Measurements from ENCODE around the gene LCN6. TPM values are rescaled to one million over a fixed set of nuclear protein-coding genes. Genes with fewer than 3 reads are reported as not detected.

The LCN6 gene
- total and polyA plus RNA-seq, 2 of the 4 experiments (the other 2 are of a cell fraction), result not detected

- H3K4me3 ChIP-seq (ENCODE audit: insufficient read depth, low read depth, low read length), result no peak overlapping the region
- H4K20me1 ChIP-seq (ENCODE audit: insufficient read depth, low read length), result peaks cover 30% of the 10 kb centered on the region
- H4K91ac ChIP-seq (ENCODE audit: insufficient read depth, low read depth, low read length), result no peak overlapping the region
- 0 out of 2 replicates have a peak overlapping the region, but pooled peaks have one; percentile 9 for H3K23ac ChIP-seq (ENCODE audit: low read depth, low read length)
- in situ Hi-C loops (cut with MboI; ENCODE audit: low sequenced_read_pairs), result no loop called here
- H3K4me2 ChIP-seq (ENCODE audit: low read depth, low read length), result no peak overlapping the region
- no peak overlapping the region for H2AFZ ChIP-seq (replicated peaks; ENCODE audit: low read length, poor library complexity)
- DNase-seq (no peak), ATAC-seq (ENCODE audit: low read depth) (no peak)
- H3K27ac ChIP-seq (ENCODE audit: insufficient read depth, low read length), result no peak overlapping the region
- no peak overlapping the region for H3K9ac ChIP-seq (ENCODE audit: low read depth, low read length)
- H3K56ac ChIP-seq (ENCODE audit: extremely low read depth, insufficient read depth, low read length), result no peak overlapping the region
- dilution Hi-C loops (cut with HindIII; ENCODE audit: low sequenced_read_pairs, unreplicated experiment), result no loop called here
- H3K18ac ChIP-seq (ENCODE audit: low read depth, low read length), result no peak overlapping the region
- BruUV-seq (replicated peaks), result no TSS peak
- H3K27me3 ChIP-seq (ENCODE audit: control insufficient read depth, insufficient read depth, low read length), result no peaks in the 10 kb centered on the region
- H2BK5ac ChIP-seq (ENCODE audit: low read depth, low read length, poor library complexity, severe bottlenecking), result no peak overlapping the region
- no peak overlapping the region for H2BK20ac ChIP-seq (ENCODE audit: low read depth, low read length)
- no peak overlapping the region for H2AK9ac ChIP-seq (replicated peaks; ENCODE audit: low read depth, low read length, poor library complexity)
- H3K4ac ChIP-seq (ENCODE audit: low read depth, low read length), result no peak overlapping the region
- no peak overlapping the region for H2BK120ac ChIP-seq (ENCODE audit: low read depth, low read length)
- no peak overlapping the region for H2AK5ac ChIP-seq (ENCODE audit: low read depth, low read length)
- CTCF ChIA-PET, result no interaction called here
- no peak overlapping the region for H4K8ac ChIP-seq (ENCODE audit: low read depth in 2 of 2, low read length in 2 of 2)
- no peak overlapping the region for H4K5ac ChIP-seq (ENCODE audit: low read depth, low read length)
- H3K14ac ChIP-seq (replicated peaks; ENCODE audit: low read depth, low read length), result no peak overlapping the region
- no peaks in the 10 kb centered on the region for H3K9me3 ChIP-seq (ENCODE audit: control insufficient read depth, insufficient read depth, low read length)
- no peak overlapping the region for H2BK15ac ChIP-seq (ENCODE audit: low read depth, low read length)
- peaks cover 16% of the 10 kb centered on the region for H3K36me3 ChIP-seq (ENCODE audit: control insufficient read depth, insufficient read depth, low read length)
- peaks cover 22 to 59% of the 10 kb centered on the region in 2 experiments for H3K79me1 ChIP-seq (ENCODE audit: low read depth in 1 of 2, low read length in 2 of 2)
- TF ChIP-seq ELK1 (IDR thresholded peaks at IDR 0.05; ENCODE audit: borderline replicate concordance, low read depth, low read length), result no peak
- no peak for TF ChIP-seq USF2 (IDR thresholded peaks at IDR 0.05; ENCODE audit: low read depth, low read length)
- TF ChIP-seq MAZ (IDR thresholded peaks at IDR 0.05; ENCODE audit: borderline replicate concordance, low read depth, low read length), result no peak
- TF ChIP-seq NFE2L2 (IDR thresholded peaks at IDR 0.05; ENCODE audit: low read depth, low read length), result no peak
- TF ChIP-seq CTCF (conservative IDR thresholded peaks at IDR 0.05; ENCODE audit: low read depth, low read length), result no peak
- TF ChIP-seq RFX5 (IDR thresholded peaks at IDR 0.05; ENCODE audit: low read depth, low read length), result no peak
- no peak for TF ChIP-seq MAFK (IDR thresholded peaks at IDR 0.05; ENCODE audit: low read depth, low read length)
- TF ChIP-seq CEBPB (IDR thresholded peaks at IDR 0.05; ENCODE audit: low read depth, low read length), result no peak
- TF ChIP-seq SMC3 (IDR thresholded peaks at IDR 0.05; ENCODE audit: low read depth, low read length), result no peak
- TF ChIP-seq RAD21 (IDR thresholded peaks at IDR 0.05; ENCODE audit: low read length), result no peak
- no peak for TF ChIP-seq RCOR1 (IDR thresholded peaks at IDR 0.05; ENCODE audit: insufficient replicate concordance, low read length)
- no peak for TF ChIP-seq POLR2A (IDR thresholded peaks at IDR 0.05; ENCODE audit: low read depth, low read length)
- no peak for TF ChIP-seq MXI1 (IDR thresholded peaks at IDR 0.05; ENCODE audit: borderline replicate concordance, low read depth, low read length)
- no peak for TF ChIP-seq CHD1 (IDR thresholded peaks at IDR 0.05; ENCODE audit: low read depth, low read length)
- no peak for TF ChIP-seq BHLHE40 (IDR thresholded peaks at IDR 0.05; ENCODE audit: low read depth, low read length)
- no peak for TF ChIP-seq FOS (IDR thresholded peaks at IDR 0.05; ENCODE audit: low read depth, low read length)
- H3K9me1 ChIP-seq (ENCODE audit: insufficient read depth, low read length), result peaks cover 15% of the 10 kb centered on the region
- POLR2A ChIA-PET (ENCODE audit: unreplicated experiment), result no interaction called here
- intact Hi-C loops (cut with micrococcal nuclease), result no loop called here
- peaks cover 14% of the 10 kb centered on the region for H3K4me1 ChIP-seq (ENCODE audit: control insufficient read depth, insufficient read depth, low read length)
- 100% methylated on average over 4 of the region's 8 CpGs; no CpG with 5 or more reads in 1 of the 2 experiments for WGBS, 2 experiments (ENCODE audit: extremely low coverage in 2 of 2, insufficient read length in 1 of 2)
These were observed 18.4 kb downstream of the LCN6 start for GRCh38 chr9:136729926-136730325.

All from IMR-90 (cell line).